ENCODE measurements around the gene CABP2.
A peak's percentile ranks its signal among the peaks of the same experiment; 100 is the strongest.
"Not testable (repeated sequence)": the region's sequence is repeated elsewhere in the genome, so short reads cannot be mapped to it uniquely, and the experiment has no call there.

The CABP2 gene

DNA sequence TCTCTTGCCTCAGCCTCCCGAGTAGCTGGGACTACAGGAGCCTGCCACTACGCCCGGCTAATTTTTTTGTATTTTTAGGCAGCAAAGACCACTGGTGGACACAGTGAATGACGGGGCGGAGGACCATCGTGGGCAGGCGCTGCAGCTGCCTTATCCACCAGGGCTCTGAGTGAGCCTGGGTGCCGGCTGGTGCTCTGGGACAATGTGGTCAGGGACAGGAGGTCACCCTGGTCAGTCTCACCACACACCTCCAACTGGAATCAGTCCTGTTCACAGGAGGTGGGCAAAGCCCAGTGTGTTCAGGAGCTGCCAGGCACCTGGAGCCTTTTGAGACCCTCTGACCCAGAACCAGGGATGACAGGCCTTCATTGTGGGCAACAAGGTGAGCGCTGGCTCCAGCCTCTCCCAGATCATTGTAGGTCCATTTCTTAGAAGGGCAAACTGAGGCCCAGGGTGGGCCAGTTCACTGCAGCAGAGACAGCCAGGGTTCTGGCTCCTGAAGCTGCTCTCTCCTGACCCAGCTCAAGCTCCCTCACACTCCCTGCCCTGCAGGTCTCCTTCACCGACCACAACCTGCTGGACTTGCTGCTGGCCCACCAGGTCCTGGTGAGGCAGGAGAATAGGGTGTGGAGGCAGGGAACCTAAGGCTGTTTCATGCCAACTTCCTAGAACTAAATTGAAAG lies 15.7 kb upstream of the CABP2 start:
- DNase-seq (ENCODE audit: low read depth), result no peak

DNA sequence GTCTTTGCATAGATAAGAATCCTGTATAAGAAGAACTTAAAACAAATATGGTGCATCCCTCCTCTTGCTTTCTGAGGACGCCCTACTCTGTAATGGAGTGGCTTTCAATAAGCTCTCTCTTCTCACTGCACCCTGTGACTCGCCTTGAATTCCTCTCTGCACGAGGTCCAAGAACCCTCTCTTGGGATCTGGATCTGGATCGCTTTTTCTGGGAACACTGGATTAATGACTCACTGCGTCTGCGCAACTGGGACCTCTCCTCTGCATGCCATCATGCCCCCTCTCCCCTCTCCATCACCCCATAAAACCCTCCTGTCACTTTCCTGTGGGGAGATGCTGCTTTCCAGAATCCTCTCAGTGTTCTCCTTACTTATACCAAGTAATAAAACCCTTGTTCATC lies 15.1 kb upstream of the CABP2 start:
- DNase-seq (ENCODE audit: low read depth), result no peak

DNA sequence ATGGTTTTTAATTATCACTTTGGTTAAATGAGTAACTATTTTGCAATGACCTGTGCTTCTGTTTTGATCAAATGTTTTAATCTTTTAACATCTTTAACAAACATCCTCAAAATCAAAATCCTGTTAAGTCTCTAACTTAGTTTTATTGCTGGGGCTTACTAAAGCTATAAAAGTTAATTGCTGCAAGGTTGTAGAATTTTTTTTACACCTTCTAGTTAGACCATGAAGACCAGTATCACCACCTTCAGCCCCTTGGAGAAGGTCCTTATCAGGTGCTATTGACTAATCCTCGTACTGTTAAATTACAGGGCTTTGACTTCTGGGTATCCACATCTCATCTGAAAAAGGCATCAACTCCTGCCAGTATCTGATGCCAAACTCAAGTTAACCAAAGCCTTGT lies 12.3 kb upstream of the CABP2 start:
- no peak for DNase-seq (ENCODE audit: low read depth)

DNA sequence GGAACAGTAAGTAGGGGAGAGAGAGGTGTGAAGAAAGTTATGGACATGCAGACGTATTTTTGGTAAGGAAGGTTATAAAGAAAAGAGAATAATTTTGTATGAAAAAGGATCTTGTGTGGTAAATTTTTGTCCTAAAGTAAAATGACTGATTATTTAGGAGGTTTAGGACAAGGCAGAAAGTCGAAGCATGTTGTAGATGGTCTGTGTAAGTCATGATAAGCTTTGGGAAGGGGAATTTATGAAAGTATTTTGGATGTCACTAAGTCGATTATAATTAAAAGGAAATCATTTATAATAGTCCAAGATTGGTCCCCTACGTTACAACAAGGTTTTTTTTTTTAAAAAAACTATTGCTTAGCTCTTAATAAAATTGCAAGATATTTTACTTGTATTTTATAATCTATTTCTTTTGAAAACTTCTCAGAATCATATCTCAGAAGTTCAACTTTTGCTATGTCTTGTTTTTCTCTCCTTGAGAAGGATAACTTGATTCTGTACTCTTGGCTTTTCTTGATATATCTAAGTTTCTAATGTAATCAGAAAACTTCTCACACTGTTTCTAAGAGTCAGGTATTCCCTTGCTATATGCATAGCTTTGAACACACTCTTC lies 10.9 kb upstream of the CABP2 start:
- no peak for DNase-seq (ENCODE audit: low read depth)

DNA sequence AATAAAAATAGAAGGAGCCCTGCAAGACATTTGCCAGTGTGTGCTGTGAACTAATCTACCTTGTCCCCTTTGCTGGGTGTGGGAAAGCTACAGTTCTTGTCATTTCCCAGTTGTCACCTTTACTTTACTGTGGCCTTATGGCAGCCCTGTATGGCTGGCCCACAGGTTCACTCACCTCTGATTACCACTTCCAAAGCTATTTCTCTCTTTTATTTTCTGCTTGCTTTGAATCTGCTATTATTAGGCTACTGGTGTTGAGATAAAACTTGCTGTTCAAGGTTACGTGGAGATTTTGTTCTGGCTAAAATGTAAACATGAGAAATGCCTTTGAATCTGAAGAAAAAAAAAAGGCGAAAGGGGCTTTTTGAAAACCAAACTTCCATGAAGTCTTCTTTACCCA lies 9.6 kb upstream of the CABP2 start:
- no peak for DNase-seq (ENCODE audit: low read depth)

DNA sequence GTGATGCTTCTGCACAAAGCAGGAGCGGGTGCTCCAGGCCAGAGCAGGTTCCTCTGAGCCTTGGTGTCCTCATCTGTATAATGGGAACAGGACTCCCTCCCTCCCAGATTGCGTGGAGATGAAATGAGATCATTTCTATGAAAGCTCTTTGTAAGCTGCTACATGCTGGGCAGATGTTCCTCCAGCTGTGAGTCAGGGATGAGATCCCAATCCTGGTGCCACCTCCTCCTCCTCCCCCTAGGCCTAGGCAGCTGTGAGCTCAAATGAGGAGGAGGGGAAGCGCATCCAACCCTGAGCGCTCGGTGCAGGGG lies 7.0 kb upstream of the CABP2 start:
- DNase-seq (ENCODE audit: low read depth), result no peak

DNA sequence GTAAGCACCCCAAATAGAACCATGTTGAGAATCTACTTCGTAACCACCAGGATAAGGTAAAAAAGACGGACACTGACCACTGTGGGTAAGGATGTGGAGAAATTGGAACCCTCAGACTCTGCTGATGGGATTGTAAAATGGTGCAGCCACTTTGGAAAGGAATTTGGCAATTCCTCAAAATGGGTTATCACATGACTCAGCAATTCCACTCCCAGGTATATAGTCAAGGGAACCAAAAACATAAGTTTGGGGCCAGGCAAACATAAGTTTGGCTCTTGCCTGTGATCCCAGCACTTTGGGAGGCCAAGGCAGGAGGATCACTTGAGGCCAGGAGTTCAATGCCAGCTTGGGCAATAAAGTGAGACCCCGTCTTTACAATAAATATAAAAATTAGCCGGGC lies 5.1 kb upstream of the CABP2 start:
- no peak for DNase-seq (ENCODE audit: low read depth)

DNA sequence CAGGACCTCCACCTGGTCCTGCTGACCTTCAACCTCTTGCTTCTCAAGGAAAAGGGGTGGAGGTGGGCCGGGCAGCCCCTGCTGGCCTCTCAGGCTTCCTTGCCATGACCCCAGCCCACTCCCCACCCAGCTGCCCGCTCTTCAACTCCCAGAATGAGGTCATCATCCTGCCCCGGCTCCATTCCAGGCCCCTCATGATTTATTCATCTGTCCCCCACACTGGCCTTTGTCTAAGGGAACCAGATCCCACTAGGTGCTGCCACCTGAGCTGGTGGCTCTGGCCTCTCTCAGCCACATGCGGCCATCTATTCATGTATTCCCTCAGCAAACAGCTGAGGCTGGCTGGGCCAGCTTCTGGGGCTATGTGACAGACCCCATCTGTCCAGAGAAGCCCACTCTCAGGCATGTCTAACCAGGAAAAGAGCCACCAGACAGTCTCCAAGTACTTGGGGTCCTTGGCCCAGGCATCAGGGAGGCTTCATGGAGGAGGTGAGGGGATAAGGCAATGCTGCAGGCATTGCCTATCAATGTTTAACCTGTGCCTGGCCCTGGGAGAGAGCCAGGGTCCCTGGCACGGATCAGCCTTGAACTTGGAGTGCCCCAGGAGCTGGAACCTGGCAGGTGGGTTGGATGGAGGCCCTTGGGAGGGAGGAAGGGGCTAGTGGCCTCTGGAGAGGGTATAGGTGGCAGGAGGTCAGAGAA lies 2.2 kb upstream of the CABP2 start:
- no peak for DNase-seq (ENCODE audit: low read depth)

DNA sequence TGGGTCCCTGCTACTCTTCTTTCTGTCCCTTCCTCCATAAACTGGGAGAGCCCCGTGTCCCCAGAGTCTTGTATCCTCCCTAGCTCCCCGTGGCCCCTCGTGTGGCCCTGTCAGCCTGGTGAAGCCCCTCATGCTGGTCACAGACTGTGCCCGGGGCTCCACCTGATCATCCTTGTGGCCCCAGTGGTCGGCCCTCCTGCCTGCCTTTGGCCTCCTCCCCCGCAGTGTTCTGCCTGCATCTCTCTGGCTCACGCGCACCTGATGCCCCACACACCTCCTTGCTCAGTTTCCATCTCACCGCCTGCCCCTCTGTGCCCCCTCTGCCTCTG lies 1.2 kb upstream of the CABP2 start:
- no peak for DNase-seq (ENCODE audit: low read depth)

DNA sequence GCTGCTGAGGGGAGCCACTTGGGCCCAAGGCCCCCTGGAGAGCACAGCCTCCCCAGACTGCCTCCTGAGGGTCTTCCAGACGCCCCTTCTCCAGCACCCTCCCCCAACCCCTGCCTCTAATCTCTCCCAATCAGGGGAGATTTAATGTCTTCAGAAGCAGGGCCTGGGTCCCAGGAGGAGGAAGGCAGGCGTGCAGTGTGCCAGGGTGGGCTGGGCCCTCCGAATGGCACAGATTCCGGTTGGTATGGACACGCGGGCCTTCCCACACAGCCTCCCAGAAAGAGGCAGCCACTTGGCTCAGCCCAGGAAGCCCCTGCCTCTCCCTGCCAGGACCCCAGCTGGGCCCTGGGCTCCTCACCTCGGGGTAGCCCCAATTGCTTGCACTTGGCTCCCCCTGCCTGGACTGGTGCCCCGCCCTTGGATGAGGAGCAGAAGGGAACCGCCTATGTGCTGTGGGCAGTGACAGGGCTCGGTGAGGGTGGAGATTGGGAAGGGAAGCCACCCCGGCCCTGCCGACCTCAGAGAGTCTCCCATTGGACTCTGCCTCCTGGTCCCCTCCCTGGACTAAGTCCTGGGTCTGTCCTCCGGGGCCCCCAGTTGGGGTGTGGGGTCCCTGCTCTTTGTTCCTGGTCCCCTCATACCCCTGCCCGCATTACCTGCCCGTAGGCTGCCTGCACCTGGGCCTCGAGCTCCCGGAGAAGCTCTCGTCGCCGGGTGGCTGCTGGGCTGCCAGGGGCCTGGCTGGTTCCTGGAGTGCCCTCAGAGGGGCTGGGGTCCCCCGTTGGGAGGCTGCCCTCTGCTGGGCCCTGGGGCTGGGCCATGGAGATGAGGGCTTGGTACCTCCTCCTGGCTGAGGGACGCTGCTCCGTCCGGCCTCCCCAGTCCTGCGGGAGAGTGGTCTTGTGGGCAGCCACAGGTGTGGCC lies 572 bp upstream of the CABP2 start:
- no peak for DNase-seq (ENCODE audit: low read depth)

DNA sequence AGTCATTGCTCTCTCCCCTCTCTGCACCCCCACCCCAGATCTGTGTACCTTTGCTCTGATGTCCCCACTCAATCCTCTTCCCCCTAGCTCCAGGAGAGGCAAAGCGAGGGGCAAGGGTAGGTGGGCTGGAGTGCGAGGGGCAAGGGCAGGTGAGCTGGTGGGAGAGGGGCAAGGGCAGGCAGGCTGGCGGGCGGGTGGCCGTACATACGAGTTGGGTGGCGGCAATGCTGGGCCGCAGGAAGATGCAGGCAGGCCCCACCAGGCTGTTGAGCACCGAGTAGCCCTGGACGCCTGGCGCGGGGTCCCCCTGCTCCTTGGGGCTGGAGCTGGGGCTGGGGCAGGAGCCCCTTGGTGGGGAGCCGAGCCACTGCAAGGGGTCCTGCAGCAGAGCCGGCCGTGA lies 908 bp downstream of the CABP2 start:
- no peak for DNase-seq (ENCODE audit: low read depth)

DNA sequence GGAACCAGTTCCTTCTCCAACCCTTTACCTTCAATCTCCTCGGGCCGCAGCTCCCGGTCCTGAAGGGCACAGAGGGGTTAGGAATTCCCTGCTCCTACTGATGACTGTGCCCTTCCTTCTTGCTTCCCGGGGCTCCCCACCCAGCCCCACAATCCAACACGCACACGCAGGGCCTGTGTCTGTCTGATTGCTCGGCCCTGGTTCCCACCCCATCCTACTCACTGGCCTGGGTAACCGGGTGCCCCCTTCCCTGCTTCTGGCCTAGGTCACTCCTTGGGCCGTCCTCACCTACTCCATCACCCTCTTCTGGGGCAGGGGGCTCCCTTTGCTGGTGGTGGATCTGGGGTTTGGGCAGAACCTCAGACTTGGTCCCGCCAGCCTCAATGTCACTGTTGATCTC lies 1.3 kb downstream of the CABP2 start:
- no peak for DNase-seq (ENCODE audit: low read depth)

DNA sequence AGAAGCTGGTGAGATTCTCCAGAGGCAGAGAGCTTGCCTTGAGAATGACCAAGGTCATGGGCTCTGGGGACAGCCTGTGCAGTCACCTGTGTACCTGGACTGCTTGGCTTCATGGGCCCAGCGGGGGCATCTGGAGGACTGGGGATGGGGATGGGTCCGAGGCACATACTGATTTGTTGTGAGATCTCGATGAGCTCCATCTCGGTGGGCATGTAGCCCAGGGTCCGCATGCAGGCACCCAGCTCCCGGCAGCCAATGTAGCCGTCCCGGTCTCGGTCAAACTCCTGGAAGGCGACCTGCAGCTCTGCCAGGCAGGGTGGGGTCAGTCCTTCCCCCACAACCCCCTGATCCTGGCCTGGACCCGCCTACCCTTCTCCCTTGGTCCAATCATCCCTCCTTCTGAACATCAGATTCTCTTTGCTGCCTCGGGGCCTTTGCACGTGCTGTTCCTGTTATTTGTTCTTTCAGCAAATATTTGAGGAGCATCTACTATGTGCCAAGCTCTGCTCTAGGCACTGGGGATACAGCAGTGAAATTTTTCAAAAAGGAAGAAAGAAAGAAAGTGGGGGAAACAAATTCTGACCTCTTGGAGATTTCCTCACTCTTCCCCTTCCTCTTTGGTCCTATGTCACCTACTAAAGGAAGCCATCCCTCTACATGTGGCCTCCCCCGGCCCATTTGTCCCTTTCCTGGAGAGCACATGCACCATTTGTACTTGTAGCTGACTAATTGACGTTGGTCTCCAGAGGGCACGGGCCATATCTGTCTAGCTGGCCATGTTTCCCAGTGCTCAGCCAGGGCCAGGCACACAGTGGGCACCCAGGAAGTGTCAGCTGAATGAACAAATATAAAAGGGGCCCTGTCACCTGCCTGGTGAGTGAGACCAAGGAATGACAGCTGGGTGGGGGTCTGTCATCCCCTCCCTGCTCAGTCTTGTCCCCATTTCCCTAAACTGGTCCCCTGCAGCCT lies 2.1 kb downstream of the CABP2 start:
- DNase-seq (ENCODE audit: low read depth), result no peak

DNA sequence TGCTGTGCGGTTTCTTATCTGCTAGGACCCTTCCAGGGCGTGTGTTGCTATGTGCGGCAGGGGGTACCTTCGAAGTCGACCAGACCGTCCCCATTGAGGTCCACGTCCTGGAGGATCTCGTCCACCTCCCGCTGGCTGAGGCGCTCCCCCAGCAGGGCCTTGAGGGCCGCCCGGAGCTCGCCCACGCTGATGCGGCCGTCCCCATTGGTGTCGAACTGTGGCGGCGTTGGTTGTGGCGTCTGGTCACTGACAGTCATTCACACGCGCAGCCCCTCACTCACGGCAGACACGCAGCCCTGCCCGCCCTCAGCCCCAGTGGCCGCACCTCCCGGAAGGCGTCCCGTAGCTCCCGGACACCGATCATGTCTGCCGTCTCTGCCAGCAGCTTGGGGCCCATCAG lies 3.5 kb downstream of the CABP2 start:
- no peak for DNase-seq (ENCODE audit: low read depth)

DNA sequence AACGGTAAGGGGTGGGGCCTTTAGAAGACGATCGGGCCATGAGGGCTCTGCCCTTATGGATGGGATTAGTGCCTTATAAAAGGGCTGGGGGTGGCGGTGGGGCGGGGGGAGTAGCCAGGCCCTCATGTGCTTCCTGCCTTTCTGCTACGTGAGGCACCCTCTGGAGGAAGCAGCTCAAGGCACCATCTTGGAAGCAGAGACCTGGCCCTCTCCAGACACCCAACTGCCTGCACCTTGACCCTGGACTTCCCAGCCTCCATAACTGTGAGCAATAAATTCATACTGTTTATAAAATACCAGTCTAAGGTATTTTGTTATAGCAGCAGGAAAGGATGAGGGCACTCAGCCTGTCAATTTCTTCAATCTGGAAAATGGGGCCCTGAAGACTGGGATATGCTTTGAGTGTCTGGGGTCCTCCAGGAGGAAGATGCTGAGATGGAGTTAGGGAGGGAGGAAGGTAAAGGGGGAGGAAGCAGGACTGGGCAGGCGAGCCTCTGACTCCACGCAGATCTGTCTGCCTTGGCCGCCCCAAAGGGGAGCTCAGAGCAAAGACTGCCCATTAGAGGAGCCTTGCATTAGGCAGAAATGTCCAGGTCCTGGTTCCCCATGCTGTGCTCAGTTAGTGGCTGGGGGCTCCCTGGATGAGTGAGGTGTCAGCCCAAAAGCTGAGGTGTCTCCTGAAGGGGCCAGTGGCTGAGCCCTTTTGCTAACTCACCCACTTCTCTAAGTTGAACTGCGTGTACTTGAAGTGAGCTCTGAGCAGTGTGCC lies 5.3 kb downstream of the CABP2 start:
- no peak for DNase-seq (ENCODE audit: low read depth)

DNA sequence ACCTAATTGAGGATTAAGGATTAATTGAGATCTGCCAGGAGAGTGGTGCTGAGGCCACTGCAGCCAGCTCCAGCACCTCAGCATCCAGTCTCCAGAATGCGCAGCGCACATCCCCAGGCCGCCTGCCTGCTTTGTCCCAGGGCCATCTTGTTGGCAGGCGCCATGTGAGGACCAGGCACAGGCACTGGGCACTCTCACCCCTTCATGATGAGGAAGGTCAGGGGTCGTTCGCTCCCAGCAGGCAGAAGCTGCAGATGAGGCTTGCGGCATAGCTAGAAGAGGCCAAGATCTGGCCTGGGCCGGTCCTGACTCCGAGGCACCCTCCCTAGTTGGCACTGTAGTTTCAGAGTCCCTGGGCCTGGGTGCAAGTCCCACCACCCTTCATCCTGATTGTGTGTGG lies 6.4 kb downstream of the CABP2 start:
- DNase-seq (ENCODE audit: low read depth), result no peak

DNA sequence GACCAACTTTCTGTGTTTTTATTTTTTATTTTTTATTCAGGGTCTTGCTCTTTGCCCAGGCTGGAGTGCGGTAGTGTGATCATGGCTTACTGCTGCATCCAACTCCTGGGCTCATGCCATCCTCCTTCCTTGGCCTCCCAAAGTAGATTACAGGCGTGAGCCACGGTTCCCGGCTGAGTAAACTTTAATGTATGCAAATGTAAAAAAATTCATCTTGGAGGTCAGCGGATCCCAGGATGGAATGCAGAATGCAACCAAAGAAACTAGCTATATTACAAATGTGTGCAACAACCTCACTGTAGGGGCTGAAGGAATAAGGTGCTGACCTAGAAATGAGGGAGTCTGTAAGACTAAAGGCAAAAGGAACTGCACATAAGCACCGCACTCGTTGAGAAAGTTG lies 9.1 kb downstream of the CABP2 start:
- no peak for DNase-seq (ENCODE audit: low read depth)

DNA sequence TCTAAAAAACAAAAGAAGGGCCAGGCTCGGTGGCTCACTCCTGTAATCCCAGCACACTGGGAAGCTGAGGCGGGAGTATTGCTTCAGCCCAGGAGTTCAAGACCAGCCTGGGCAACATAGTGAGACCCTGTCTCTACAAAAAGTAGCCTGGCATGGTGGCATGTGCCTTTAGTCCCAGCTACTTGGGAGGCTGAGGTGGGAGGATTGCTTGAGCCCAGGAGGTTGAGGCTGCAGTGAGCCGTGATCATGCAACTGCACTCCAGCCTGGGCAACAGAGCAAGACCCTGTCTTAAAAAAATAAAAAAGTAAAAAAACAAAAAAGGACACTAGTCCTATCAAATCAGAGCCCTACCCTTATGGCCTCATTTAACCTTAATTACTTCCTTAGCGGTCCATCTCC lies 11.7 kb downstream of the CABP2 start:
- DNase-seq (ENCODE audit: low read depth), result not testable (repeated sequence)

DNA sequence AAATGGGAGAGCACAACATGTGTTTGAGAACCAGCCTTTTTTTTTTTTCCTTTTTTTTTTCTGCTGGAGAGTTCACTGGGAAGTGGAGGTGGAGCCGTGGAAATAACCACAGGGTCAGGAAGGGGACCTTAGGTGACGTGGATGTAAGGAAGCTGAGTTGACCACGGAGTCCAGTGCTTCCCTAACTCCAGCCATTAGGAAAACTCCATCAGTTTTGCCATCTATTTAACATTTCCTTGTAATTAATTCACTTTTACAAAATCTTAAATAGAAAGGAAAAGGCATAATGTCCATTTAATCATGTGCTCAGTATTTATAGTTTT lies 13.3 kb downstream of the CABP2 start:
- no peak for DNase-seq (ENCODE audit: low read depth)

DNA sequence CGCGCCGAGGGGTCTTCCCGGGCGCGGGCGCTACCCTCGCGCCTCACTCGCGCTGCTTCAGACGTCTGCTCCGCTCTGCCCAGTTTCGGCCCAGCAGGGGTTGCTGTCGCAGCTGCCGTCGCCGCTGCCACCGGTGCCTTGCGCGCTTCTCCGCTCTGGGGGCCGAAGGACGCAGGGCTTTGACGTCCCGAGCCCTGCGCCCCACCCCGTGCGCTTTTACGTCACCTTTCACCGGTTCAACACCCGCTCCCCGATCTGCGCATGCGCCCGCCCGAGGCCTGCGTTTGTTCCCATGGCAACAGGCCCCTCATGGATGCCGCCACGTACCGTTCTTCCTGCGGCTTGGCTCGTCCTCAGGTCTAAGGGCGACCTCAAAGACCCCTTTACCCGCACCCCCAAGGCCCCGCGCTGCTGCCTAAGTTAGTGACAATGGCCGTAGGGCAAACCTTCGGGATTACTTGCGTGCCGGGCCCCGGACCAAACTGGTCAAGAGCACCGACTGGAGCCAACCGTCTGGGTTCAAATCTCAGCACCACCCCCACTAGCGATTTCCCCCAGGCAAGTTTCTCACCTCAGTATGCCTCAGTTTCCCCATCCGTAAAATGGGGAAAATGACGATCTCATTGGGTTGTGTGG lies 14.6 kb downstream of the CABP2 start:
- DNase-seq (ENCODE audit: low read depth), result peak; percentile 99

All from stimulated activated CD8-positive, alpha-beta memory T cell treated with anti-CD3 and anti-CD28 coated beads, Interleukin-4, amount 100 ng/mL, for 24 hours (primary cell).